Epidermal melanocyte (primary cell): ENCODE measurements around the gene ILKAP.
"Not testable (repeated sequence)": the region's sequence is repeated elsewhere in the genome, so short reads cannot be mapped to it uniquely, and the experiment has no call there.

Experiments
- DNase-seq: peaks from one replicate; pipeline ENCODE4 v3.0.0; 2011; ENCODE audit warnings: low spot score; ENCODE audit not compliant: insufficient read length

Gene ILKAP

DNA sequence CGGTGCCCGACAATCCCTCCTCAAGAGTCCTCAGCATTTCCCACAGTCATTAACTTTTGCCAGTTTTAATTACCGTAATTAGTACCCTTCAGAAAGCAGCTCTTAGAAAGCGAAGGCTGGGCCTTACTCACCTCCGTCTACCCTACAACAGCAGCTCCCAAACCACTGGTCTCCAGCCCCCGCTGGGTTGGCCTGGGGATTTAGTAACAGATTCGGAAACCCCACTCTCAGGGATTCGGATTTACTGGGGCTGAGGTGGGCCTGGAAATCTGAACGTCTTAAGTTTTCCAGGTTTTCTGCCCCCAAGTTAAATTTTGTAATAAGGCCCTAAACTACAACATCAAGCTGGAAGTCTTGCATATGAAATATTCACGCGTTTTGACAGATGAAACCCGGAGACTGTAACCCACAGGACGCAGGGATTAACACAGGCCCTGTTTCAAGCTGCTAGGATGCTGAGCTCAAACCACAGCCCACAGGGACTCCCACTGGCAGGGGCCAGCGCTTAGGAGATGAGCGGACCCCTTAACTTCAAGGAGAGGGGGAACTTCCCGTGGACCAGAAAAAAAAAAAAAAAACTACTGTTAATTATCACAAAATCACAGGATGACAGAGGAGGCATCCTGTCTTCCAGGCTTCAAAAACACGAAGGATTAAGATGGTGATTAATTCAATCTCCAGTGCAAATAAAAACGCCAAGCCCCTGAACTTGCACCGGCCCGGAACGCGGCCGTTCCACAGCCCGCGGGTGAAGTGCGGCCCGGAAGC lies 985 bp downstream of the ILKAP start:
- no peak for DNase-seq

DNA sequence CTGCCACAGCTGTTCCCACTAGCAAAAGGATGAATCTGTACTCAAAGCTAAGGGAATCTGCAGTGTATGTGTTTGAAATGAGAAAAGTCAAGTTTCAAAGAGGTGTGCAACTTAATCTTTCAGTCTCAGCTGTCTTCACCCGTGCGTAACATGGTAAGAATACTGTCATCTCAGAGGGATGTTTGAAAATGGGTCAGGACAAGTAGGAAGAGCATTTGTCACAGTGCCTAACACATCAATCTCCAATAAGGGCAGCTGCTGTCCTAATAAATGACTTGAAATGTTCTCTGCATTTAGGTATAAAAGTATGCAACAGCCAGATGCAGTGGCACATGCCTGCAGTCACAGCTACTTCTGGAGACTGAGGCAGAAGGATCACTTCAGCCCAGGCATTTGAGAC lies 13.1 kb downstream of the ILKAP start:
- no peak for DNase-seq

DNA sequence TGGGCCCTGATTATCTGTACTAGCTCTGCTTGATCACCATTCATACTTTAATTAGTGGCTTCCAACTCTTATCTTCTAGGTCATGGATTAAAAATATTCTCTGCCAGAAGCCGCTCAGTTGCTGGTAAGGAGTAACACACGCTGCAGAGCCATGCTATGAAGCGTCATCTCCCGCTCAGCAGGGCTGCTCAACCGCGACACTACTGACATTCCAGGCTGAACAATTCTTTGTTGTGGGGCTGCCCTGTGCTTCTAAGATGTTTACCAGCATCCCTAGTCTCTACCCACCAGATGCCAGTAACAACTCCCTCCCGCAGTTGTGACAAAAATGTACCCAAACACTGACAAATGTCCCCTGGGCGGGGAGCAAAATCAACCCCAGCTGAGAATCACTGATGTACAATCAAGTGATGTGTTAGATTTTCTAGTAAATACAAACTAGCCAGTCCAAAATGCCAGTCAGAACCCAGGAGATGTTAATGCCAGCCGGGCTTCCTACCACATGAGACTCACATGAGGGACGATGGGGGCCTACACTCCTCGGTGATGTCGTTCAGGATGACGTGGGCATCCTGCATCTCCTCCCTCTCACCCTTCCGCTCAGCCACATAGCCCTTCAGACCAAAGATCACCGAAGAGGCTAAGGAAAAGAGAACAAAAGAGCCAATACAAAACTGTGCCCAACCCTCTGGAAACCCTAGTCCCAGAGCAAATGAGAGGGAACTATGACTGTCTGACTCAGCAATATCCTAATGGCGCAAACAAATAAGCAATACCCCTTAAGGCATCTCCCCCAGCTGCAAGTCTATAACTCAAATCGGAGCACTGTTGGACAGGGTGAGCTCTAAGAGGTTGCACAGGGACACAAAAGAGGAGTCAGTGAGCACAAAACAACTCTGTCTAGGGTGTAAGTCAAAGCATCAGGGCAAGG lies 15.6 kb downstream of the ILKAP start:
- DNase-seq = peak; percentile 74

DNA sequence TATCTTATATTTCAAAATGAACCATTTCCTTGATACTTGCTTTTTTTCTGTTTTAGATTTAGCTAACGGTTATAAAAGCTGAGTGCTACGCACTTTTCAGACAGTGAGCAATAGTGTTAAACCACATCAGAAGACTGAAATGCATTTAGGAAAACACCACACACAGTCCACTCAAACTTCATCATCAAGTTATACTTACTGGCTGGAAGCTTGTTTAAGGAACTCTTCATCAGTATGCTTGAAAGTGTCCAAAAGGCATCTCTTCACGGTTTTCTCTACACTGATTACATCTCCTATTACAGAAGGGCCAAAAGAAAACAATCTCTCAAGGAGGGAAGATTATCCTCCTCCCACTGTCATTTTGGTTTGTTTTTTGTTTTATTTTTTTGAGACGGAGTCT lies 19.7 kb downstream of the ILKAP start:
- DNase-seq = no peak

DNA sequence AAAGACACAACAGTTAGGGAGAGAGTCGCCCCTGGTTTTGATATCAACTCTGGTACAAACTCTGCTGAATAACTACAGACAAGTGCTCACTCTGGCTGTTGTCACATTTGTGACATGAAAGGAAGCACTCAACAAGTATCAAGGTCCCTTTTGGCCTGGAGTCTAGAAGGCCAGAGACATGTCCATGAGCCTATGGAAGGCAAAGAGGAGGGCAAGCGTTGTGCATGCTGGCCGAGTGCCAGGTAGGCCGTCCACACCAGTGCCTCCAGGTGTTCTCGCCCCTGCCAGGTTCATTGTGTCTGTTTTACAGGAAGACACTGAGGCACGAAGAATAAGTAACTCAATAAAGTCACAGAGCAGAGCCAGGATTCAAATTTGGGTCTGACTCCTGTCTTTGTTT lies 21.1 kb downstream of the ILKAP start:
- DNase-seq = no peak

DNA sequence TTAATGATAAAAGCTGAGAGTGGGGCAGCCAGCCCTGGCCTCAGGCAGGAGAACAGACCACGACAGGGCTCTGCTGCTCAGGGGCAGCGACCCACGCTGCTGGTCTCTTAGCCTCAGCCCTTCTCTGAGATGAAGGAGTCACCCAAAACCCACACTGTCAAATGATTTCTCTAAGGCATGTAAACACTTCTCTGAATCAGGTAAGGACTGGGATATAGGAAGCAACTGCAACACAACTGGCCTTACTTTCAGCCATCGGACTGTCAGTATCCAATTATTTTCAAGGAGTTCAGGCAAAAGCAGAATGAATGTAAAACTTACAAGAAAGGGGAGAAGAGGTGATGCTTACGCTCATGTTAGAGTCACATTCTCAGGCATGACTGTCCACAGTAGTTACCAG lies 22.9 kb downstream of the ILKAP start:
- DNase-seq = no peak

DNA sequence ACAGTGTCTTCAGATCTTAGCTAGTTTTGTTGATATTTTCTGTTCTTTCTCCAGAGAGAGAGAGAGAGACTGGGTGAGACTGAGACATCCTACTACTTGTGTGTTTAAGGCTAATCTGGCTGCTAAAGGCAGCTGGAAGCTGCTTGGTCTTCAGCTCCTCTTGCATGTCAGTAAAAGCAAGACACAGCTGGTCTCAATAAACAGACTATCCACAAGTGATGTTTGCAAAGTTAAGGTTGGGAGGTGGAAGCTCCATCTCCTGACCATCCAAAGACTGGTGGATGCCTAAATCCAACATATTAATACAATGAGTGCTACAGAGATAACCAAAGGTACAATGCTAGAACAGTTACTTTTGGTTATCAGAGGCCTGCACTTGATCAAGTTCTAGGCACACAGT lies 26.9 kb downstream of the ILKAP start:
- DNase-seq = no peak

DNA sequence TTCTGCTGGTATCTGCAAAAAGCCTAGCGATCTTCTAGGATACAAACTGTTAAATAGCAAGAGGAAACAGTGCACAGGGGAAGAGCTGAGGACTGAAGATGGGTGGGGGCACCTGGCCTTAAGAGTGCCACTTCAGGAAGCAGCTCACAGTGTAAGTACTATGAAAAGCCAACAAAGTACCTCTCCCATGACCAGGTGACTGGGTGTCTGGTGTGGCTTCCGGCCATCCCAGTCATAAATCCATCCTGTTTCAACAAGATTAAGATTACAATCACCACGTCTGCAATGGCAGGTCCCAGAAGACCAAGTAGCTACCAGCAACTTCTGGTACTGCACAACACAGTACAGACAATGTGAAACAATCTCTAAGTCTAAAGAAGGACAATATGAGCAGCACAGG lies 28.8 kb downstream of the ILKAP start:
- DNase-seq = no peak

DNA sequence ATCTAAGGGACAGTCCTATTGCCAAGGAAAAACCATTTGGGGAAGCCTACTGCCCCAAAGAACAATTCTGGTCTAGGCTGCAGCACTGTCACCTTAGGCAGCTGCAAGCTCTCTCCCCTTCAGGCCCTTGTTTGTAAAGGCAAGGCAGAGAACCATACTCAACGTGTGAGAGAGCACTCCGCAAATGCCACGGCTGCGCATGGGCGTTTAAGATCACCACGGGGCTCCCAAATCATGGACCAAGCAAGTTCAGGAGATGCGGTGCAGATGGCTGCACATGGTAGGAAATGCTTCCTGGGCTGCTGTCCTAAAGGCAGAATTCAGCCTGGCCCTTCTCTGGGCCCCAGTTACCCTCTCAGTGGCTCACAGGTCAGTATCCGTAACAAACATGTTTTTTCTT lies 29.2 kb downstream of the ILKAP start:
- DNase-seq = no peak

DNA sequence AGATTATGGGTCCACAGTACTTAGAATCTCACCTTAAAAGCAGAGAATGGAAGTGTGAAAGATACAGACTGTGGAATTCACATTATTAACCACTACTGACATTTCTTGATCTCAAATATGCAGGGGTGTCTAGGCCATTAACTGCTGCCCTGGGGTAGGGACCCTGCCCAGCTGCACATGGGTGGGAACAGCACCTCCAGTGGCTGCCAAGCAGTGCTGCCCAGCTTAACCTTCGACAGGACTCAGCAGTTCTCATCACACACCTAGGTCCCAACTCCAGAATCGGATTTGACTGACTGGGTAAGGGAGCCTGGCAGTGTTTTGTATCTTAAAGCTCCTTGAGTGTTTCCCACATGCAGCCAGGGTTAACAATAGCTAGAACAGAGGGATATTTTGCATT lies 29.8 kb downstream of the ILKAP start:
- no peak for DNase-seq

DNA sequence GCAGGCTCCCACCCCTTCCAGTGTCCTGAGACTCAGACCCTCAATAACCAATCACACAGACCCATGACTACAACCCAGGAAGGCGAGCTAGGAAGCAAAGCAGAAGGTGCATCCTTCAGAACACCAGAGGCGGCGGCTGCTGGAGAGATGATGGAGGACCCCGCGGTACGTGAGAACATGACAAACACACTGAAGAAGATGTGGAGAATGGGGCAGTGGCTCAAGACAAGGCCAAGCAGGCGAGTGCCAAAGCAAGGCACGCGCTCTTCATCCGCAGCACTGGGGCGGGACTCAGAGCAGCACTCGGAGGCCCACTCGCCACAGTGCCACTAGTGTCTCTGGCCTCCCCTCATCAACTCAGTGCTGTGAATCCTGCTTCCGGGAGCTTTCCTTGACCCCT lies 31.1 kb downstream of the ILKAP start:
- no peak for DNase-seq

DNA sequence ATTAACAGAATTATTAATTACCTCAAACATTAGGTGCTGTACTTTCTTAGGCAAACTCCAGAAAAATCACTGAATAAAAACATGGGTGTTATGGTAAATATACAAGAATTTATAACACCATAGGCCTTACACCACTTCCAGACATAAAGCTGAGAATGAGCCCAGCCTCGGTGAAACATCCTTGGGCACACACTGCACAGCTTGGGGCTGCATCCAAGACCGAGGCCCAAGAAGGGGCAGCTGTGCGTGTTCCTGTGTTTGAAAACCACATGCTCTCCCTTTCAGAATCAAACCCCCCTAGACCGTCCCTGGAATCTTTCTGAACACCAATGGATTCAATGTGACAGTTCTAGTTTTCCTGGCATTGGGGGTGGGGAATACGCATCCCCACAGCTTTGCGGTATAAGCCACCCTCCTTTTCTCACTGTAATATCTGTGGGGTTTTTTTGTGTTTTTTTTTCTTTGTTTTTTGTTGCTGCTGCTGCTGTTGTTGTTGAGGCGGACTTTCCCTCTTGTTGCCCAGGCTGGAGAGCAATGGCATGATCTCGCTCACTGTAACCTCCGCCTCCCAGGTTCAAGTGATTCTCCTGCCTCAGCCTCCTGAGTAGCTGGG lies 31.8 kb downstream of the ILKAP start:
- DNase-seq = no peak

DNA sequence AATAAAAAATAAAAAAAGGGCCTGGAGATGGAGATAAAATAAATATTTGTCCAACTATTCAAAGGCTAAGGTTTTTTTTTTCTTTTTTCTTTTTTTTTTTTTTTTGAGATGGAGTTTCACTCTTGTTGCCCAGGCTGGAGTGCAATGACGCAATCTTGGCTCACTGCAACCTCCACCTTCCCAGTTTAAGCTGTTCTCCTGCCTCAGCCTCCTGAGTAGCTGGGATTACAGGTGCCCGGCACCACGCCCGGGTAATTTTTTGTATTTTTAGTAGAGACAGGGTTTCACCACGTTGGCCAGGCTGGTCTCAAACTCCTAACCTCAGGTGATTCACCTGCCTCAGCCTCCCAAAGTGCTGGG lies 32.4 kb downstream of the ILKAP start:
- DNase-seq = not testable (repeated sequence)

DNA sequence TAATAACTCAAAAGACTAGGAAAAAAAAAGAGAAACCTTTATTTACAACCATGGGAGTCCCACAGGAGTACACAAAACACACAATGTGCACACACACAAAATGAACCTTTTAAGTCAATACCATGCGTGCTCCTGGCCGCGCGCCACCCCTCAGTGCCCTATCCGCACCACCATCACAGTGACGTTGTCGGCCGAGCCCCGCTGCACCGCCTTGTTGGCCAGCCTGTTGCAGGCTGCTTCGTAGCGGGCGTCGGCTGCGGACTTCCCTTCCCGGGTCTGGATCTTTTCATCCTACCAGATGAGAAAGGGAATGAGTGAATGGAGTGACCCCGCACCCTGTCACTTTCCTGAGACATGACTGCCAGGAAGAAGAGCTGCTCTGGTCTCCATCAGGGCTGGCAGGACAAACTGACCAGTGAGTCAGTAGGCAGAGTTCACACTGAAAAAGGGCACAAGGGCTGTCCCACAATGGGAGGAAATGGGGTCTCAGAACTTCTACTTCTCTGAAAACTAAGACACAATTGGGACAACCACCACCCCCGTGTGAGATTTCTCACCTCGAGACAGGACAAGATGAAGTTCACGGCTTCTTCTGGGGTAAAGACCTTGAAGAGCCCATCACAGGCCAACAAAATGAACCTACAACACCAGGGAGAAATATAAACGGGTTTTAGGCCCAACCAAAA lies 33.0 kb downstream of the ILKAP start:
- no peak for DNase-seq

DNA sequence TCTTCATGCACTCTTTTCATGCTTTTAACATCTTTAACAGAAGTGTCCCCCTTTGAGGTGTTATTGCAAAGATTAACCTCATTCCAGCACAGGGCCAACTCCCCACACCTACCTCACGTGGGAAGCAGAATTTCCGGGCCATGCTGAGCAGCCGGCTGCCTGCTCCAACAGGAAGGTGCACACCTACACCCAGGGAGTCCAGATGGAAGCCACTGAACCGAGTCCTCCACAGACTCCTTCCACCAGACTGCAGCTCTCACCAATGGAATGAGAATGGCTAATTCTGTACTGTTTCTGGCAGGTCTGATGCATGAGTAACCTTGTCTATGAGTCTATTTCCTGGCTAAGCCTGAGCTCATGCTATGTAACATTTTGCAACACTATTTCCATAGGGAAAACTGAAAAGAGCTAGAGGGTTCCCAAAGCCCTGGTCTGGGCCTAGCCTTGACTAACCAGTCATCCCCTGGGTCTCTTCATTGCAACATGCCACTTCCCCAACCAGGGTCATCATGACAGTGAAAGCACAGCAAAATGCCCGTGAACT lies 33.7 kb downstream of the ILKAP start:
- DNase-seq = no peak

DNA sequence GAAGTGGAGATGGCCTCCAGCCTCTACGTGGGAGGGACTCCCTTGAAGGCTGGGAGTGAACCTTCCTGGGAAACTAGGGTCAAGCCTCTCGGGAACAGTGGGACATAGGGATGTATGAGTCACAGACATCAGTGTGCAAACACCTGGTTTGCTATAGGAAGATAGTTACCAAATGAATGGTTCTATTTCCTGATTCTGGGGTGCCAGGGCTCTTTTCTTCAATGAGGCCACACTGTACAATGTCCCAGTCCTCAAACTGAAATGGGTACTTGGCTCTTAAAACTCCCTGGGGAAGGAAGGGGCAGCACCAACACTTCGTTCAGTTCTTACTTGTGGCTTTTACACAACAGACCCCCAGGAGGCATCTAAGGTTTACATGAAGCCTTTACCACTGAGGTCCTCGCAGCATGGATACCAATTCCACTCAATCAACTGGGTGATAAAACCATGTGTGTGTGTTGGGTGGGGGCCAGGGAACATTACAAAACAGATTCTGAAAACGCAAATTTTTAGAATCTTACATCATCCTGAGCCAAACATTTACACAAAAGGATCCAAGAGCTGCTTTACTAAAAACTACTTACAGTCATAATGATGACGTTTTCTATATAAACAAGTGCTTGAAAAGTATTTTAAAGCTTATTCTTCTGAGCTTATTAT lies 34.3 kb downstream of the ILKAP start:
- DNase-seq = peak; percentile 61

DNA sequence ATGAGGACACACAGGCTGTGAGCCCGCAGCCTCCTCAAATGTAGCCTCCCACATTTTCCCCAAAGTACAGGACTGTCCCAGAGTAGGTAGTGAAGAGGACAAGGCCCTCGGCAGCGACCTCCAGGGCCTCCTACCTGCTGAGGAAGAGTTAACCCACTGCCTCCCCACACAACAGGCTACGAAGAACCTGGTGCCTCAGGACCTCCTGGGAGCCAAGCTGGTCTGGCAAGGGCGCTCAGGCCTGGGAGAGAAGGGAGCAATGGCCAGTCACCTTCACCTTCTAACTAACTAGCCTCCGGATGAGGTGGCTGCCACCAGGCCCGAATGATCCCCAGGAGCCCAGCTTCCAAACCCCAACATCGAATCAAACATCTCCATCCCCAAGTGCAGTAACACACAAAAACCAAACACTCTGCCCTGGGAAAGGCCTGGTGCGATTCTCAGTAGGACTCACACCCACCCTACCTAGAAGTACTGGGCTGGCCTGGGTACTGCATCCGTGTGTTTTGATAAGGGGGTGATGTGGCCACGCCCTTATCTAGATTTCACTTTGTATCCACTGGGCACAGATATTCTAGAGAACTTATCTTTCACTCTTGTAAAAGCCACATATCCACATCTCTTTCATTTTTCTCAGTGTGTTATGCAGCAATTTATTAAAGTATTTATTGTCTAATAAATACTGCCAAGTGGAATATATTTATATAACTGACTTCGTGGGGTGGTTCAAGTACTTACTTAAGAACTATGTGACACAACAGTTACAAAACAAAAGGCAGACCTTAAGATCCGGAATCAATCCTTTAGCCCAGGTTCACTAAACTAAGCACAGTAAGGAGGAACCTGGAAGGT lies 35.1 kb downstream of the ILKAP start:
- no peak for DNase-seq

DNA sequence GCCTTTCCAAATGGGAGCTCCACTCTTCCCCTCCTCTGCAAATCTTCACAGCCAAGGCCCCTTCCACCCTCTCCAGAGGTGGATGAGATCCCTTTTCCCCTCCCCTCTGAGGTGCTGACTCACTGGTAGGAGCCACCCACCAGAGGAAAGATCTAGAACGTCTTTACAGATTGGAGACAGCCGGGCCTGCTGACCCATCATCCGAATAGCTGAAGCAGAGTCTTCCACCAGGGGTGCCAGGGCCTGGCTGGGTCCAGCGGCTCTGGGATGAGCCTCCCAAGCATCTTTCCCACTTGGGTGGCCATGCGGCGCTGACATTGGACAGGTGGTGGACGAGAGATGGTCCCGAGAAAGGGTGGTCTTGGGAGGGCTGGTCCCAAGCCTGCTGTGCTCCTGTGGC lies 35.7 kb downstream of the ILKAP start:
- DNase-seq = no peak

DNA sequence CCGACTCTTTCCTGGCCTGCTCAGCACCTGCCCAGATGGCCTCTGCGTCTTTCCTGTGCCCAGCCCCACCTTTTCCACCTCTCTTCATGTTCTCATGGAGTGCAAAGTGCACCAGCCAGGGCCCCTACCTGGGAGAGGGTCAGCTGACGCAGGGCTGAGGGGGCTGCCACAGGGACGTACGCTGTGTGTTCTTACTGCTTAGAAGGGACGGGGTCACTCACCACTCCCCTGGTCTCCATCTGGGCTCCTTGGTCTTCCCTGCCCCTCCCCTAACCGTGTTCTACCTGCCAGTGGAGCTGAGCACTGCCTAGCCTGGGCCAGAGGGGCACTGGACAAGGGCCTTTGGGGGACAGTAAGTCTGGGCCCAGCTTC lies 36.2 kb downstream of the ILKAP start:
- no peak for DNase-seq
